AG04449 (cell line): Measurements from ENCODE around the gene SPINT2.
A peak's percentile ranks its signal among the peaks of the same experiment; 100 is the strongest.

Experiments
- CTCF ChIA-PET: fragments of 350-600 bp; formaldehyde crosslinking; extraction: SDS; loops from one replicate; lab custom pipeline; 2021; ENCODE audit warnings: antibody characterized with exemption; lab: Yijun Ruan, JAX
- POLR2A ChIA-PET: fragments of 400-600, 350-600 bp; formaldehyde crosslinking; extraction: SDS; loops from one replicate; lab custom pipeline; 2020; ENCODE audit warnings: antibody characterized with exemption, inconsistent platforms; lab: Yijun Ruan, JAX
- DNase-seq: peaks from one replicate; pipeline ENCODE4 v3.0.0-alpha.2; 2010; ENCODE audit warnings: low read depth, low spot score
- H3K4me3 ChIP-seq: 2 replicates; pipeline ENCODE4 v1.5.1; 2011; ENCODE audit warnings: low read depth, mild to moderate bottlenecking, control low read depth, low read length
- TF ChIP-seq, protein P1 (sequence below): IDR thresholded peaks from one replicate; pipeline ENCODE4 v1.5.1; 2011; ENCODE audit warnings: mild to moderate bottlenecking, moderate library complexity, low read length, control low read depth, inconsistent platforms; ENCODE audit not compliant: insufficient read depth; ENCODE audit errors: missing control alignments

SPINT2 gene

GRCh38 chr19:38317104-38317612, 52.8 kb downstream of the SPINT2 start:
- no peak for DNase-seq
- ChIA-PET CTCF (interaction anchor here (0.6 to 1.0 kb wide), 2 partner anchors 19 to 129 kb away, joined by 4 read pairs; partner anchors contain the start of gene CATSPERG), POLR2A (no interaction called here)
- no peak overlapping the region for H3K4me3 ChIP-seq
- TF ChIP-seq, protein P1, sequence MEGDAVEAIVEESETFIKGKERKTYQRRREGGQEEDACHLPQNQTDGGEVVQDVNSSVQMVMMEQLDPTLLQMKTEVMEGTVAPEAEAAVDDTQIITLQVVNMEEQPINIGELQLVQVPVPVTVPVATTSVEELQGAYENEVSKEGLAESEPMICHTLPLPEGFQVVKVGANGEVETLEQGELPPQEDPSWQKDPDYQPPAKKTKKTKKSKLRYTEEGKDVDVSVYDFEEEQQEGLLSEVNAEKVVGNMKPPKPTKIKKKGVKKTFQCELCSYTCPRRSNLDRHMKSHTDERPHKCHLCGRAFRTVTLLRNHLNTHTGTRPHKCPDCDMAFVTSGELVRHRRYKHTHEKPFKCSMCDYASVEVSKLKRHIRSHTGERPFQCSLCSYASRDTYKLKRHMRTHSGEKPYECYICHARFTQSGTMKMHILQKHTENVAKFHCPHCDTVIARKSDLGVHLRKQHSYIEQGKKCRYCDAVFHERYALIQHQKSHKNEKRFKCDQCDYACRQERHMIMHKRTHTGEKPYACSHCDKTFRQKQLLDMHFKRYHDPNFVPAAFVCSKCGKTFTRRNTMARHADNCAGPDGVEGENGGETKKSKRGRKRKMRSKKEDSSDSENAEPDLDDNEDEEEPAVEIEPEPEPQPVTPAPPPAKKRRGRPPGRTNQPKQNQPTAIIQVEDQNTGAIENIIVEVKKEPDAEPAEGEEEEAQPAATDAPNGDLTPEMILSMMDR, result no peak

DNA sequence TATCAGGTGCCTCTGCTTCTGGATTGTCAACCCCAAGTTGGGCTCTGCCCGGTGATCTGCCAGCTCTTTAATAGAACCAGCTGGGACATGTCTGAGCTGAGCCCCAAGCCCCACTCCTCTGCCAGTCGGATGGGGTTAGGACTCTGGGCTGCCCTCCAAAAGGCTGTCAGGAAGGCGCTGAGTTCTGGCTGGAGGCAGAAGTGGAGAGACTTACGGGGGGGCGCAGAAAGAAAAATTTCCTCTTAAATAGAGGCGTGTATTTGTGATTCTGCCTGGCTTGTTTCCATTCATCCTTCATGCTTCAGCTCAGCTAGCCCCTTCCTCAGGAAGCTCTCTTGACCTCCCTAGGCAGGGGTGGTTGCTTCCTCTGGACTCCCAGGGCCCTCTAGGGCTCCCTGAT, 54.3 kb downstream of the SPINT2 start:
- POLR2A ChIA-PET, result interaction anchor here (1.6 kb wide), 1 partner anchor 17 kb away, joined by 4 read pairs; no protein-coding TSS in a partner anchor
- TF ChIP-seq, protein P1, result no peak
- no peak overlapping the region for H3K4me3 ChIP-seq
- no peak for DNase-seq
- CTCF ChIA-PET, result interaction anchor here (0.7 to 5.0 kb wide), 4 partner anchors 16 to 86 kb away, joined by 3 to 19 read pairs (median 8); partner anchors contain the start of gene CATSPERG

GRCh38 chr19:38319421-38320258, 55.3 kb downstream of the SPINT2 start, which contains the start of gene KCNK6:
TSS of gene KCNK6 (plus strand) at chr19:38319845. CDS start at chr19:38319951, 106 bp downstream.
- CTCF ChIA-PET, result interaction anchor here (0.7 to 5.0 kb wide), 6 partner anchors 15 to 87 kb away, joined by 3 to 19 read pairs (median 4); partner anchors contain the start of gene CATSPERG

GRCh38 chr19:38320969-38321339, 56.6 kb downstream of the SPINT2 start:
- CTCF ChIA-PET, result interaction anchor here (0.7 to 5.0 kb wide), 5 partner anchors 8 to 422 kb away, joined by 3 to 19 read pairs (median 5); partner anchors contain the start of gene CATSPERG
- H3K4me3 ChIP-seq, result peak overlapping the region; percentile 64; the same call in 1 of the 2 replicates
- TF ChIP-seq, protein P1, result no peak
- POLR2A ChIA-PET, result no interaction called here
- DNase-seq, result no peak

More at GRCh38 chr19:38319421-38320258, 55.3 kb downstream of the SPINT2 start, which contains the start of gene KCNK6:
- peak within 1 kb of the TSS; percentile 64 for H3K4me3 ChIP-seq
- TF ChIP-seq, protein P1, result no peak
- POLR2A ChIA-PET, result interaction anchor here (0.5 to 1.6 kb wide), 3 partner anchors 17 to 607 kb away, joined by 3 to 8 read pairs (median 4); no protein-coding TSS in a partner anchor
- DNase-seq, result no peak

GRCh38 chr19:38321646-38322196, 57.3 kb downstream of the SPINT2 start:
- CTCF ChIA-PET, result interaction anchor here (1.5 to 5.0 kb wide), 4 partner anchors 10 to 423 kb away, joined by 5 to 19 read pairs (median 10); partner anchors contain the start of gene CATSPERG

More at GRCh38 chr19:38321646-38322196, 57.3 kb downstream of the SPINT2 start:
- POLR2A ChIA-PET, result no interaction called here
- no peak for DNase-seq
- H3K4me3 ChIP-seq, result no peak overlapping the region
- TF ChIP-seq, protein P1, result no peak
